Stimulated activated CD8-positive, alpha-beta memory T cell treated with anti-CD3 and anti-CD28 coated beads, Interleukin-4, amount 100 ng/mL, for 48 hours (primary cell): ENCODE results near the gene CNNM4.

Experiments used
- DNase-seq: peaks from one replicate; pipeline ENCODE4 v3.0.0-alpha.2; 2020

Gene CNNM4

GRCh38 chr2:96760036-96760985, at the start of gene CNNM4:
Gene CNNM4, plus strand, starts transcription at chr2:96760902. Its CDS starts 98 bp downstream, at chr2:96761000.
- DNase-seq: peak; percentile 95

GRCh38 chr2:96710985-96711384, 49.7 kb upstream of the CNNM4 start:
- no peak for DNase-seq

GRCh38 chr2:96715658-96716057, 45.0 kb upstream of the CNNM4 start:
- no peak for DNase-seq

- DNase-seq: no peak
Measured at GRCh38 chr2:96716388-96716787, 44.3 kb upstream of the CNNM4 start.

GRCh38 chr2:96726131-96726530, 34.6 kb upstream of the CNNM4 start:
- no peak for DNase-seq

- DNase-seq: no peak
Measured at GRCh38 chr2:96727431-96727830, 33.3 kb upstream of the CNNM4 start.

- no peak for DNase-seq
Measured at GRCh38 chr2:96729748-96730147, 31.0 kb upstream of the CNNM4 start.

GRCh38 chr2:96730212-96730611, 30.5 kb upstream of the CNNM4 start:
- DNase-seq: no peak

GRCh38 chr2:96733931-96734330, 26.8 kb upstream of the CNNM4 start:
- DNase-seq: no peak

- DNase-seq: no peak
Measured at GRCh38 chr2:96734880-96735583, 25.7 kb upstream of the CNNM4 start.

- no peak for DNase-seq
Measured at GRCh38 chr2:96737251-96737650, 23.5 kb upstream of the CNNM4 start.

GRCh38 chr2:96737831-96738230, 22.9 kb upstream of the CNNM4 start:
- no peak for DNase-seq

- no peak for DNase-seq
Measured at GRCh38 chr2:96739076-96739632, 21.5 kb upstream of the CNNM4 start.

- peak; percentile 98 for DNase-seq
Measured at GRCh38 chr2:96739633-96740428, 20.9 kb upstream of the CNNM4 start, which contains the start of gene LMAN2L. Gene LMAN2L, minus strand, starts transcription at chr2:96740064. Its CDS starts 24 bp downstream, at chr2:96740040.

- DNase-seq: no peak
Measured at GRCh38 chr2:96747061-96747617, 13.6 kb upstream of the CNNM4 start.

GRCh38 chr2:96751800-96752199, 8.9 kb upstream of the CNNM4 start:
- DNase-seq: no peak

- no peak for DNase-seq
Measured at GRCh38 chr2:96753661-96754282, 6.9 kb upstream of the CNNM4 start.

- no peak for DNase-seq
Measured at GRCh38 chr2:96754317-96754716, 6.4 kb upstream of the CNNM4 start.

GRCh38 chr2:96756788-96757476, 3.8 kb upstream of the CNNM4 start:
- DNase-seq: no peak

GRCh38 chr2:96757477-96757860, 3.2 kb upstream of the CNNM4 start:
- DNase-seq: no peak

GRCh38 chr2:96758987-96759386, 1.7 kb upstream of the CNNM4 start:
- no peak for DNase-seq
